Vagina (tissue), 2 donors: ENCODE measurements around the gene CDH18.

Experiments used
- POLR2A ChIP-seq, 2 donors: fragments of 450-650 bp; IDR thresholded peaks; one replicate each; pipeline ENCODE4 v1.6.1; 2017; ENCODE audit warnings: antibody characterized with exemption in 2 of 2, mild to moderate bottlenecking in 2 of 2, moderate library complexity in 2 of 2
- POLR2AphosphoS5 ChIP-seq, 2 donors: sonication (generic); formaldehyde crosslinking; IDR thresholded peaks; one replicate each; pipeline ENCODE4 v1.9.0; 2017; ENCODE audit warnings: antibody characterized with exemption in 2 of 2, mild to moderate bottlenecking in 2 of 2, low read depth in 1 of 2; ENCODE audit not compliant: insufficient read depth in 1 of 2
- TF ChIP-seq, protein P1 (sequence below), 3 experiments: fragments of 450-650 bp in 2 of 3; fragments of 200-600 bp in 1 of 3; sonication (generic) in 1 of 3; IDR thresholded peaks; one replicate each; pipeline ENCODE4 v1.5.1; 2017 to 2019; ENCODE audit warnings: antibody characterized with exemption in 3 of 3, mild to moderate bottlenecking in 2 of 3, moderate library complexity in 2 of 3

DNA sequence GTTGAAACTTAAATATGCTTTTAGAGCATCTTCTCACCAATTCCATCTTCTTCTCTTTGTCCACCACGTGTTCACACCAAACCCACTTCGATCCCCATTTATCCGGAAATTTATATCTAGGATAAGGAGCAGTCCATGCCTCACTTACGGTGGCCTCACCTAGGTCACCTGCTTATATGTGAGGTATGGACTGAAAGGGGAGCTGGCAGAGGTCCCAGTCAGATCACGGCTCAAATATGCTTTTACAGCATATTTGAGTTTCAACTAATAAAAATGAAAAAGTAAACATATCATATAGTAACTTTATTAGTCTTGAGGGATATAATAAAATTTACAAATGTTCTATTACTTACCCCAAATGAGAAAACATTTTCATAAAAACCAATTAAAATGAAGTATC lies 508.4 kb downstream of the CDH18 start:
- no peak for TF ChIP-seq POLR2A (IDR thresholded peaks at IDR 0.05)
- TF ChIP-seq, protein P1, sequence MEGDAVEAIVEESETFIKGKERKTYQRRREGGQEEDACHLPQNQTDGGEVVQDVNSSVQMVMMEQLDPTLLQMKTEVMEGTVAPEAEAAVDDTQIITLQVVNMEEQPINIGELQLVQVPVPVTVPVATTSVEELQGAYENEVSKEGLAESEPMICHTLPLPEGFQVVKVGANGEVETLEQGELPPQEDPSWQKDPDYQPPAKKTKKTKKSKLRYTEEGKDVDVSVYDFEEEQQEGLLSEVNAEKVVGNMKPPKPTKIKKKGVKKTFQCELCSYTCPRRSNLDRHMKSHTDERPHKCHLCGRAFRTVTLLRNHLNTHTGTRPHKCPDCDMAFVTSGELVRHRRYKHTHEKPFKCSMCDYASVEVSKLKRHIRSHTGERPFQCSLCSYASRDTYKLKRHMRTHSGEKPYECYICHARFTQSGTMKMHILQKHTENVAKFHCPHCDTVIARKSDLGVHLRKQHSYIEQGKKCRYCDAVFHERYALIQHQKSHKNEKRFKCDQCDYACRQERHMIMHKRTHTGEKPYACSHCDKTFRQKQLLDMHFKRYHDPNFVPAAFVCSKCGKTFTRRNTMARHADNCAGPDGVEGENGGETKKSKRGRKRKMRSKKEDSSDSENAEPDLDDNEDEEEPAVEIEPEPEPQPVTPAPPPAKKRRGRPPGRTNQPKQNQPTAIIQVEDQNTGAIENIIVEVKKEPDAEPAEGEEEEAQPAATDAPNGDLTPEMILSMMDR (IDR thresholded peaks at IDR 0.05), result no peak
- no peak for TF ChIP-seq POLR2AphosphoS5 (IDR thresholded peaks at IDR 0.05; ENCODE audit: insufficient read depth in 1 of 2, low read depth in 1 of 2)
